AG04450 (cell line): ENCODE results near the gene CYFIP2. TPM values are rescaled to one million over a fixed set of nuclear protein-coding genes. Genes with fewer than 3 reads are reported as not detected.

ENCODE experiments used
- CTCF ChIA-PET: fragments of 300-600, 350-600 bp; formaldehyde crosslinking; extraction: SDS; loops from one replicate; lab custom pipeline; 2022; ENCODE audit warnings: antibody characterized with exemption, inconsistent platforms; lab: Charles Lee
- POLR2A ChIA-PET: fragments of 350-600 bp; formaldehyde crosslinking; extraction: SDS; loops from one replicate; lab custom pipeline; 2021; ENCODE audit warnings: antibody characterized with exemption, inconsistent platforms; lab: Yijun Ruan, JAX
- DNase-seq: peaks from one replicate; pipeline ENCODE4 v3.0.0-alpha.2; 2011; ENCODE audit warnings: low read depth, low spot score
- H3K27ac ChIP-seq: one replicate; pipeline ENCODE4 v1.5.1; 2012; ENCODE audit warnings: low read depth, low read length, control low read depth
- H3K27me3 ChIP-seq: one replicate; pipeline ENCODE4 v1.6.0; 2012; ENCODE audit warnings: low read length; ENCODE audit not compliant: control insufficient read depth, insufficient read depth
- H3K4me3 ChIP-seq: 2 replicates; pipeline ENCODE4 v1.5.1; 2011; ENCODE audit warnings: mild to moderate bottlenecking, low read depth, low read length, control low read depth
- H3K9me3 ChIP-seq: 2 replicates; pipeline ENCODE4 v1.5.1; 2012; ENCODE audit warnings: low read length; ENCODE audit not compliant: control insufficient read depth, insufficient read depth
- CTCF ChIP-seq: IDR thresholded peaks from 2 replicates; pipeline ENCODE4 v1.5.1; 2011; ENCODE audit warnings: low read depth, low read length, control low read depth, inconsistent platforms
- polyA minus RNA-seq: library from RNA; depleted of rRNA, polyadenylated mRNA; stranded (reverse); fragments of >200 nt; gene quantifications from 2 replicates; pipeline ENCODE4 v1.2.3, GENCODE V29; 2011; rRNA and poly(A)+ RNA removed
- polyA plus RNA-seq: library from polyadenylated mRNA; depleted of rRNA; stranded (reverse); fragments of >200 nt; gene quantifications from 2 replicates; pipeline ENCODE4 v1.2.3, GENCODE V29; 2011; rRNA removed

The CYFIP2 gene
- polyA plus RNA-seq (3.2 and 5.8 TPM in 2 replicates), polyA minus RNA-seq (12.5 and 13.1 TPM in 2 replicates)

- Histone ChIP-seq H3K27ac (no peak within 1 kb of the TSS), H3K27me3 (peaks cover 38% of the 10 kb centered on the region), H3K4me3 (peak within 1 kb of the TSS; percentile 63), H3K9me3 (no peaks in the 10 kb centered on the region)
- ChIA-PET CTCF (interaction anchor here (2.2 kb wide), 1 partner anchor 477 kb away, joined by 6 read pairs; no protein-coding TSS in a partner anchor), POLR2A (no interaction called here)
- no peak for DNase-seq
- TF ChIP-seq CTCF: no peak
Observed at GRCh38 chr5:157265714-157266285, at the start of gene CYFIP2. TSS of gene CYFIP2 (plus strand) at chr5:157266123. CDS start at chr5:157285362, 19,239 bp downstream.

- Histone ChIP-seq H3K27ac (no peak overlapping the region), H3K4me3 (no peak overlapping the region), H3K9me3 (no peaks in the 10 kb centered on the region), H3K27me3 (no peaks in the 10 kb centered on the region)
- ChIA-PET POLR2A (no interaction called here), CTCF (no interaction called here)
- DNase-seq: no peak
- TF ChIP-seq CTCF: no peak
Observed at GRCh38 chr5:157216391-157217142, 49.4 kb upstream of the CYFIP2 start.

GRCh38 chr5:157217289-157218024 lies 48.5 kb upstream of the CYFIP2 start:
- DNase-seq: no peak
- Histone ChIP-seq H3K27me3 (no peaks in the 10 kb centered on the region), H3K27ac (no peak overlapping the region), H3K4me3 (no peak overlapping the region), H3K9me3 (no peaks in the 10 kb centered on the region)
- no peak for TF ChIP-seq CTCF
- ChIA-PET POLR2A (no interaction called here), CTCF (no interaction called here)

GRCh38 chr5:157219491-157220271 lies 46.2 kb upstream of the CYFIP2 start:
- CTCF ChIA-PET: no interaction called here
- DNase-seq: no peak

More at GRCh38 chr5:157219491-157220271, 46.2 kb upstream of the CYFIP2 start:
- H3K9me3 ChIP-seq: no peaks in the 10 kb centered on the region
- no peak overlapping the region for H3K4me3 ChIP-seq
- POLR2A ChIA-PET: no interaction called here
- no peak overlapping the region for H3K27ac ChIP-seq
- TF ChIP-seq CTCF: no peak
- H3K27me3 ChIP-seq: no peaks in the 10 kb centered on the region
